MCF 10A (cell line): ENCODE measurements around the gene ARRDC4. TPM values are rescaled to one million over a fixed set of nuclear protein-coding genes. Genes with fewer than 3 reads are reported as not detected.

Experiments
- BruUV-seq: library from RNA; stranded (reverse); fragments of 400-500 nt; replicated peaks from 2 replicates; lab custom pipeline; 2021; lab: Mats Ljungman, UMichigan
- CTCF ChIA-PET: fragments of 300-600 bp; sonication (Branson Sonifier 250); formaldehyde crosslinking; extraction: SDS; loops from one replicate; lab custom pipeline; 2021; ENCODE audit warnings: antibody characterized with exemption, inconsistent platforms; lab: Yijun Ruan, JAX
- POLR2A ChIA-PET: fragments of 300-600, 350-650 bp; sonication (Branson Sonifier 250); formaldehyde crosslinking; extraction: SDS; loops from one replicate; lab custom pipeline; 2020; ENCODE audit warnings: antibody characterized with exemption, inconsistent platforms; lab: Yijun Ruan, JAX
- DNase-seq: peaks from one replicate; pipeline ENCODE4 v3.0.0-alpha.2; 2018; ENCODE audit not compliant: unreplicated experiment
- H3K27ac Mint-ChIP-seq: one replicate; pipeline ENCODE4 v1.8.0; 2022; ENCODE audit warnings: mild to moderate bottlenecking, low read depth, mixed read lengths; ENCODE audit not compliant: unreplicated experiment
- H3K27me3 Mint-ChIP-seq: one replicate; pipeline ENCODE4 v1.8.0; 2022; ENCODE audit warnings: mixed read lengths; ENCODE audit not compliant: insufficient read depth, unreplicated experiment
- H3K36me3 Mint-ChIP-seq: one replicate; pipeline ENCODE4 v1.8.0; 2022; ENCODE audit warnings: mild to moderate bottlenecking, moderate library complexity, mixed read lengths; ENCODE audit not compliant: insufficient read depth, unreplicated experiment
- H3K4me1 Mint-ChIP-seq: one replicate; pipeline ENCODE4 v1.8.0; 2022; ENCODE audit warnings: mixed read lengths; ENCODE audit not compliant: insufficient read depth, unreplicated experiment
- H3K4me3 Mint-ChIP-seq: one replicate; pipeline ENCODE4 v1.8.0; 2022; ENCODE audit warnings: mild to moderate bottlenecking, moderate library complexity, mixed read lengths; ENCODE audit not compliant: unreplicated experiment
- H3K9me3 Mint-ChIP-seq: one replicate; pipeline ENCODE4 v1.8.0; 2022; ENCODE audit warnings: mixed read lengths; ENCODE audit not compliant: unreplicated experiment
- CTCF ChIP-seq: fragments of 200-600 bp; IDR thresholded peaks from one replicate; pipeline ENCODE4 v1.8.0; 2022; ENCODE audit warnings: antibody characterized with exemption, mild to moderate bottlenecking; ENCODE audit not compliant: unreplicated experiment
- intact Hi-C: fragments of 100-400 bp; cut with micrococcal nuclease; formaldehyde crosslinking; loops from 2 replicates; pipeline ENCODE4 v1.14.1; 2022
- total RNA-seq: library from RNA; stranded (reverse); gene quantifications from 2 replicates; pipeline ENCODE4 v1.2.3, GENCODE V29; 2022

The ARRDC4 gene
- total RNA-seq, 1 experiment from 2014 or later, result 36.0 TPM

- ChIA-PET POLR2A (no interaction called here), CTCF (no interaction called here)
- Mint-ChIP-seq H3K4me1 (peaks cover 10% of the 10 kb centered on the region), H3K36me3 (no peaks in the 10 kb centered on the region), H3K27ac (no peak overlapping the region), H3K27me3 (no peaks in the 10 kb centered on the region), H3K4me3 (no peak overlapping the region), H3K9me3 (no peaks in the 10 kb centered on the region)
- intact Hi-C loops, result no loop called here
- no peak for TF ChIP-seq CTCF
- DNase-seq, result no peak
- BruUV-seq, result no TSS peak
These were observed 5.0 kb upstream of the ARRDC4 start for GRCh38 chr15:97955529-97955928.

GRCh38 chr15:97959724-97960363 is 659 bp upstream of the ARRDC4 start:
- ChIA-PET CTCF (interaction anchor here (0.7 to 1.6 kb wide), 5 partner anchors 11 to 332 kb away, joined by 3 to 11 read pairs (median 5); no protein-coding TSS in a partner anchor), POLR2A (interaction anchor here (0.7 to 3.4 kb wide), 14 partner anchors 12 to 207 kb away, joined by 3 to 24 read pairs (median 5); no protein-coding TSS in a partner anchor)
- TSS peak; percentile 69 for BruUV-seq
- TF ChIP-seq CTCF, result no peak
- H3K4me3 Mint-ChIP-seq, result peak overlapping the region; percentile 83
- intact Hi-C loops, result loop anchor here (2.0 to 5.0 kb wide), 4 partner anchors 53 to 217 kb away; no protein-coding TSS in a partner anchor
- no peaks in the 10 kb centered on the region for H3K9me3 Mint-ChIP-seq
- peaks cover 38% of the 10 kb centered on the region for H3K4me1 Mint-ChIP-seq
- peak overlapping the region; percentile 53 for H3K27ac Mint-ChIP-seq
- H3K36me3 Mint-ChIP-seq, result no peaks in the 10 kb centered on the region
- DNase-seq, result no peak
- H3K27me3 Mint-ChIP-seq, result no peaks in the 10 kb centered on the region

- H3K27ac Mint-ChIP-seq, result peak overlapping the region; percentile 31
- peak; percentile 20 for DNase-seq
- no TSS peak for BruUV-seq
- POLR2A ChIA-PET, result interaction anchor here (0.7 to 3.4 kb wide), 8 partner anchors 12 to 121 kb away, joined by 3 to 24 read pairs (median 6); no protein-coding TSS in a partner anchor
- peaks cover 52% of the 10 kb centered on the region for H3K4me1 Mint-ChIP-seq
- H3K4me3 Mint-ChIP-seq, result peak overlapping the region; percentile 83
- peaks cover 12% of the 10 kb centered on the region for H3K36me3 Mint-ChIP-seq
- intact Hi-C loops, result loop anchor here (2.0 to 5.0 kb wide), 4 partner anchors 54 to 216 kb away; no protein-coding TSS in a partner anchor
- CTCF ChIA-PET, result no interaction called here
- no peaks in the 10 kb centered on the region for H3K27me3 Mint-ChIP-seq
- TF ChIP-seq CTCF, result no peak
- no peaks in the 10 kb centered on the region for H3K9me3 Mint-ChIP-seq
These were observed 808 bp downstream of the ARRDC4 start for GRCh38 chr15:97961067-97961954.
